Measurements from ENCODE around the gene GIMAP5.

- no peak for TF ChIP-seq EZH2 (IDR thresholded peaks at IDR 0.05; ENCODE audit: low read length, missing control alignments)
- no peak for TF ChIP-seq CTCF (conservative IDR thresholded peaks at IDR 0.05 in 1 of 2, IDR thresholded peaks at IDR 0.05 in 1 of 2; ENCODE audit: low read depth in 1 of 2, low read length in 2 of 2)
These were observed 17.0 kb upstream of the GIMAP5 start for GRCh38 chr7:150719960-150720891.

Data from fibroblast of lung (primary cell).